HG03139 (cell line): ENCODE results near the gene GFM1.

Experiments
- ATAC-seq: cut with Tn5 transposase; IDR thresholded peaks from one replicate; pipeline ENCODE4 v1.9.1; 2021; ENCODE audit not compliant: unreplicated experiment

Gene GFM1

DNA sequence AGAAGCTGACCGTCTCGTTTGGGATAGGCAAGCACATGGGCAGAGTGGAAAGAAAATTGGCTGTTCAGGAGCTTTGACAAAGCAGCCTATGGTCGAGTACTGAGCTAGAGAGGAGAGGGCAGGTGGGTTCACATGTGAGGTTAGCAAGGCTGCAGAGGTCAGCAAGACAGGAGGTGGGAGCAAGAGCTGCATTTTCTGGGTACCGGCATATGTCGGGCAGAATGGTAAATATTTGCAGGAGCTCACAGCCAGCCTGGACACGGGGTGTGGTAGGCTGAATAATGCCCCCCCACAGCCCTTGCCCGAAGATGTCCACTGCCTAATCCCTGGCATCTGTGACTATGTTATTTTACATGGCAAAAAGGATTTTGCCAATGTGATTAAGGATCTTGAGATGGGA lies 79.7 kb downstream of the GFM1 start:
- ATAC-seq: no peak

DNA sequence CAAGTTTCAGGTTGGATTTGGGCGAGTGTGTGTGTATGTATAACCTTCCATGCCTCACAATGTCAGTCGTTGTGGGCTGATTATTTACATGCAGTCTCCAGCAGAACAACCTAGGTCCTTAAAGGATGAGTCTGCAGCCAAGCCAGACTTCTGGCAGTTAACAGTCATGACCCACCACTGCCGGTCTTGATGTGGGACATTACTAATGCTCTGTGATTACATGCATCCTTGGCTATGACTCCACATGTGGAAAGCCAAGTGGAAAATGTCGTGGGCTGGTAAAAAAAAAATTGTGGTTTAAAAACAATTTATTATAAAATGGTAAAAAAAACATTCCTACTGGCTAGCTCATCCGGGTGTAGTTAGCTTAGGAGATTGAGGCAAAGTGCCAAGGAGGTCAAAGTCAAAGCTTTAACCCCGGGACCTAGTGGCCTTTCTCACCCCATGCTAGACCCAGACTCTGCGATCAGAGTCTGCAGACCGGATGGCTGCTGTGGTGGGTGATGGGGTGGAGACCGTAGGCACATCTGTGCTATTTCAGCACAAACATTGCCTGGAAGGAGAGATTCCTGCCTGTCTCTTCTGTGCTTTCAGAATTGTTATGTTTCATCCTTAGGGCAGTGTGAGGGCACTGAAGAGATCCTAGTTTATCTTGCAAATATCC lies 81.2 kb downstream of the GFM1 start:
- ATAC-seq: no peak

GRCh38 chr3:158727206-158728060 lies 83.1 kb downstream of the GFM1 start:
- ATAC-seq: peak; percentile 48

DNA sequence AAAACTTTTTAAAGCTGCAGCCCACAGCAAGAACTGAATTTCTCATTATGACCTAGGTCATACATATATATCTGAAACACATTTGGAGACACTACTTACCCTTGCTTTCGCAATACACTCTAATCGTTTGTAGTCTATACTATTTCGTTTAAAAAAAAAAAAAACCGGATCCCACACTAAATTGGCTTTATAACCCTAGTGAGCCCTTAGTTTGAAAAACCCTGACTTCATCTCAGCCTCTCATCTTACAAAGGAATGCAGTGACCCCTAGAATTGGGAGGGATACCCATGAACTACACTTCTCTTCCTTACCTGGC lies 83.7 kb downstream of the GFM1 start:
- ATAC-seq: no peak

- no peak for ATAC-seq
Observed at GRCh38 chr3:158728851-158729250, 84.5 kb downstream of the GFM1 start.

GRCh38 chr3:158731486-158731885 lies 87.2 kb downstream of the GFM1 start:
- no peak for ATAC-seq

- peak; percentile 79 for ATAC-seq
Observed at GRCh38 chr3:158731938-158732855, 87.9 kb downstream of the GFM1 start, which contains the start of gene RARRES1. TSS of gene RARRES1 (minus strand) at chr3:158732457. CDS start at chr3:158732415, 42 bp downstream.

DNA sequence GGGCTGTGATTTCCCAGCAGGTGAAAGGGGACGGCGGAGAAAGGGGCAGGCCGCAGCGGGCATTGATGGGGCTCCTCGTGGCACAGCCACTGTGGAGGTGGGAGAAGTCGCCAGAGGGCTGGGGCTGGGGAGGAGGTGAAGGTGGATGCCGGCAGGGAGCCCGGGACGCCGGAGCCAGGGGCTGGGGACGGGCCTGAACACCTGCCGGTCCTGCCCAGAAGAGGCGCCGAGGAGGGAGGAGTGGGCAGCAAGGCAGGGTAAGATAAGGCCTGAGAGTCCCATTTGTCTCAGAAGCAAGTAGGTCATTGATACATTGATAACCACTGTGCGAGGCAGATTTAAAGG lies 88.5 kb downstream of the GFM1 start:
- no peak for ATAC-seq

- no peak for ATAC-seq
Observed at GRCh38 chr3:158733656-158734055, 89.3 kb downstream of the GFM1 start.

DNA sequence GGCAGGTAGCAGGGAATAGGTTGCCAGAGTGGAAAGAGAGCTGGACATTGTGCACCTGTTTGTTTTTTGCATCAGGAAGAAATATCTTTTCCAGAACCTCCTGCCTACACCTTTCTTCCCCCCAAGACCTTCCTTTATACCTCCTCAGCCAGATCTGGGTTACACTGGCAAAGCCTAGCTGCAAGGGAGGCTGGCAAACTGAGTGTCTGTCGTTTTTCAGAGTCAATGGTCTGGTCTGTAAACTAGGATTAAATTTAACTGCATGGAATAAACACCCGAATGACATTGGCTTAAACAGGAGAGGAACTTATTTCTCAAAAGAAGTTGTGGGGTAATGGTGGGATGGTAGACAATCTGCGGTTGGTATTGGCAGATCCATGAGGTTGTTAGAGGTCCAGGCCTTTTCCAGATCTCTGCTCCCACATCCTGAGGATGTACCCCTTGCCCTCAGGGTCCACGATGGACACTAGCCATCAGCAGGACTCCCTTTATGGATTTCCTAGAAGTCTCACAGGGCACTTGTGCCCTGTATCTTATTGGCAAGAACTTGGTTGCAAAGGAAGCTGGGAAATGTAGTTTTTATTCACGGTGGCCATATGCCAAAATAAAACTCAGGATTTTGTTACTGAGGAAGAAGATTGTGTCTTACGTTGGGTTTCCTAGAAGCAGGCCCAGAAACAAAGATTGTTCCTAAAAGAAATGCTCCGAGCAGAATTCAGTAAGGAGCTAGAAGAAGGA lies 91.1 kb downstream of the GFM1 start:
- no peak for ATAC-seq

DNA sequence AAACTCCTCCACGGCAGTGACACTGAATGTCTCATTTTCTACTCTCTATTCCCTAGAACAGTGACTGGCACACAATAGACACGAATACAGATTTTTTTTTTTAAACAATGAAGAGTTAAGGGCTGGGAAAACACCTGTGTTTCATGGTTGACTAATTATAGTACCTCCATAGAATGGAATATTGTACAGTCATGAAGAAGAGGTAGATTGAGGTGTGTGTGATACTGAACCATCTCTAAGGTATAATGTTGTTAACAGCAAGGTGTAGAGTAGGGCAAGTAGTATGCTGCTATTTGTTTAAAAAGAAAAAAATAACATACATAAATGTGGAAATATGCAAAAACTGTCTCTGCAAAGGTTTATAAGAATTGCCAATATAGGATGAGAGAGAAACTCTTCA lies 93.1 kb downstream of the GFM1 start:
- ATAC-seq: no peak

GRCh38 chr3:158737976-158738615 lies 93.8 kb downstream of the GFM1 start:
- no peak for ATAC-seq

GRCh38 chr3:158738653-158739052 lies 94.3 kb downstream of the GFM1 start:
- no peak for ATAC-seq

DNA sequence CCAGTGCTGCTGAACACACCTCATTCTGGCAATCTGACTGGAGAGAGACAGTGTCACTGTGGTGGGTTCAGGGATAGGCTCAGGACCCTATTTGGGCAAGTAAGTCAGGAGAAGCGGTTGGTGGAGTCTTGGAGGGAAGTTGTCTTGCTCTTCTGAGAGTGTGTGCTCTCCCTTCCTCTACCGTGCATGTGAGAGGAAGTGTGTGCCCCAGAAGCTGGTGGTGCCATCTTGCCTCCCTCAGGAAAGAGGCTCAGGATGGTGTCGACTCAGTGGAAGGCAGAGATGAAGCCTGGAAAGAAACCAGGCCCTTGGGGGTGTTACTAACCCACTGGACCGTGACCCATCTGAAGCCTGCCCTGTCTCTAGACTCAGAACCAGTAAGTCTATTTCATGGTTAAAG lies 94.8 kb downstream of the GFM1 start:
- no peak for ATAC-seq

DNA sequence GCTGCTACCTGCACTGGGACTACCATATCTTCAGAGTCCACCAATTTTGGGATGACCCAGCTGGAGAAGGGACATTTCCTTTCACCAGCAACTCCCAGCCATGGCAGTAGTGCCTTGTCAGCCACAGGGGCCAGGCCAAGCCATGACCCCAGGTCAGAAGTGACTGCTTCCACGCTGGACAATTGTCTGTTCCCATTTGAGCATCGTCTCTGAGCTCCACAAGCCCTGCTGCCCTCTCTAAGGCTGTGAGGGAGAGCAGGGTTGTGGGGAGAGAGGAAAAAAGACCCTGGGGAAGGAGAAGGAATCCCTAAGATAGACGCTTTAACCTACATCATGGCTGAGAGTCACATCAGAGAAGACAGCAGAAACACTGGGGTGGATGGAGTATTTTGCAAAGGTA lies 95.3 kb downstream of the GFM1 start:
- ATAC-seq: no peak
